HG03432 (cell line): ENCODE results near the gene AMER3.

Source experiments
- ATAC-seq: cut with Tn5 transposase; IDR thresholded peaks from one replicate; pipeline ENCODE4 v1.9.1; 2021; ENCODE audit warnings: mild to moderate bottlenecking, moderate library complexity; ENCODE audit not compliant: unreplicated experiment

AMER3 gene

GRCh38 chr2:130769343-130769907, 14.1 kb downstream of the AMER3 start:
- ATAC-seq, result no peak

- ATAC-seq, result no peak
Observed at GRCh38 chr2:130776550-130776949, 21.2 kb downstream of the AMER3 start.

GRCh38 chr2:130778781-130779180, 23.4 kb downstream of the AMER3 start:
- ATAC-seq, result no peak

- no peak for ATAC-seq
Observed at GRCh38 chr2:130785466-130786055, 30.2 kb downstream of the AMER3 start.

GRCh38 chr2:130786076-130786475, 30.7 kb downstream of the AMER3 start:
- no peak for ATAC-seq

GRCh38 chr2:130787841-130788240, 32.5 kb downstream of the AMER3 start:
- ATAC-seq, result no peak

GRCh38 chr2:130790312-130790711, 35.0 kb downstream of the AMER3 start:
- ATAC-seq, result no peak

- no peak for ATAC-seq
Observed at GRCh38 chr2:130790804-130791616, 35.7 kb downstream of the AMER3 start.

GRCh38 chr2:130791617-130791939, 36.2 kb downstream of the AMER3 start:
- ATAC-seq, result no peak

- ATAC-seq, result no peak
Observed at GRCh38 chr2:130795431-130795830, 40.1 kb downstream of the AMER3 start.

GRCh38 chr2:130796290-130796689, 41.0 kb downstream of the AMER3 start:
- ATAC-seq, result no peak

- peak; percentile 95 for ATAC-seq
Observed at GRCh38 chr2:130797493-130798435, 42.4 kb downstream of the AMER3 start.

- no peak for ATAC-seq
Observed at GRCh38 chr2:130798472-130799218, 43.3 kb downstream of the AMER3 start.

GRCh38 chr2:130799295-130799694, 44.0 kb downstream of the AMER3 start:
- no peak for ATAC-seq

GRCh38 chr2:130805613-130806012, 50.3 kb downstream of the AMER3 start:
- ATAC-seq, result no peak

- ATAC-seq, result no peak
Observed at GRCh38 chr2:130806370-130806769, 51.0 kb downstream of the AMER3 start.

- ATAC-seq, result no peak
Observed at GRCh38 chr2:130807659-130808385, 52.5 kb downstream of the AMER3 start.

- no peak for ATAC-seq
Observed at GRCh38 chr2:130808482-130809268, 53.3 kb downstream of the AMER3 start.

GRCh38 chr2:130810490-130810889, 55.1 kb downstream of the AMER3 start:
- ATAC-seq, result peak; percentile 57
